Neural cell (in vitro differentiated cells): ENCODE data around the gene PSMC6. TPM values are rescaled to one million over a fixed set of nuclear protein-coding genes. Genes with fewer than 3 reads are reported as not detected.

Experiments
- H2AFZ ChIP-seq: fragments of 200-600, 300-800 bp; sonication (generic), shearing (Covaris generic); 2 replicates; pipeline ENCODE4 v1.6.0; 2014; ENCODE audit warnings: low read depth, mild to moderate bottlenecking, antibody characterized with exemption, low read length, moderate library complexity
- H3F3A ChIP-seq: fragments of 200-600 bp; shearing (Covaris generic); 2 replicates; pipeline ENCODE4 v1.6.1; 2016; ENCODE audit warnings: mild to moderate bottlenecking, moderate library complexity, mixed read lengths, antibody characterized with exemption, low read length; ENCODE audit not compliant: insufficient read depth, poor library complexity, severe bottlenecking
- H3K27ac ChIP-seq: fragments of 200-600, 300-800 bp; sonication (generic), shearing (Covaris generic); 2 replicates; pipeline ENCODE4 v1.5.1; 2014; ENCODE audit warnings: mild to moderate bottlenecking, low read length, moderate library complexity
- H3K27me3 ChIP-seq: fragments of 300-800, 200-600 bp; sonication (generic), shearing (Covaris generic); 2 replicates; pipeline ENCODE4 v1.6.0; 2014; ENCODE audit warnings: mild to moderate bottlenecking, low read depth, low read length, moderate library complexity; ENCODE audit not compliant: insufficient read depth
- H3K36me3 ChIP-seq: fragments of 300-800, 200-600 bp; sonication (generic), shearing (Covaris generic); 2 replicates; pipeline ENCODE4 v1.5.1; 2014; ENCODE audit warnings: mild to moderate bottlenecking, antibody characterized with exemption, low read length, moderate library complexity; ENCODE audit not compliant: insufficient read depth
- H3K4me2 ChIP-seq: fragments of 300-800, 200-600 bp; sonication (generic), shearing (Covaris generic); 2 replicates; pipeline ENCODE4 v1.6.0; 2014; ENCODE audit warnings: mild to moderate bottlenecking, low read length
- H3K4me3 ChIP-seq: fragments of 300-800, 200-600 bp; sonication (generic), shearing (Covaris generic); 2 replicates; pipeline ENCODE4 v1.5.1; 2014; ENCODE audit warnings: mild to moderate bottlenecking, low read length, moderate library complexity
- H3K79me2 ChIP-seq: fragments of 200-600 bp; shearing (Covaris generic); replicated peaks from 2 replicates; pipeline ENCODE4 v1.6.0; 2014; ENCODE audit warnings: mild to moderate bottlenecking, low read length, moderate library complexity; ENCODE audit not compliant: insufficient read depth
- H3K9ac ChIP-seq: fragments of 300-800, 200-600 bp; sonication (generic), shearing (Covaris generic); 2 replicates; pipeline ENCODE4 v1.6.1; 2016; ENCODE audit warnings: mild to moderate bottlenecking, low read length, mixed read lengths
- H3K9me2 ChIP-seq: fragments of 200-600 bp; shearing (Covaris generic); 2 replicates; pipeline ENCODE4 v1.6.1; 2016; ENCODE audit warnings: mild to moderate bottlenecking, low read length, mixed read lengths; ENCODE audit not compliant: insufficient read depth
- H3K9me3 ChIP-seq: fragments of 200-600, 300-800 bp; sonication (generic), shearing (Covaris generic); 2 replicates; pipeline ENCODE4 v1.6.1; 2016; ENCODE audit warnings: mild to moderate bottlenecking, mixed run types, low read length, moderate library complexity, mixed read lengths
- H4K20me1 ChIP-seq: fragments of 200-600 bp; shearing (Covaris generic); 2 replicates; pipeline ENCODE4 v1.6.1; 2016; ENCODE audit warnings: mild to moderate bottlenecking, mixed run types; ENCODE audit not compliant: insufficient read depth
- EP300 ChIP-seq: fragments of 450-650 bp; conservative IDR thresholded peaks from 2 replicates; pipeline ENCODE4 v1.6.1; 2014; ENCODE audit warnings: antibody characterized with exemption, mild to moderate bottlenecking, moderate library complexity; ENCODE audit not compliant: poor library complexity, severe bottlenecking
- EZH2 ChIP-seq: fragments of 200-600, 300-800 bp; shearing (Covaris generic), sonication (generic); IDR thresholded peaks from 2 replicates; pipeline ENCODE4 v1.6.1; 2014; ENCODE audit warnings: antibody characterized with exemption, low read length, borderline replicate concordance, mild to moderate bottlenecking; ENCODE audit not compliant: insufficient read depth, poor library complexity, severe bottlenecking
- MXI1 ChIP-seq: fragments of 450-650 bp; conservative IDR thresholded peaks from 2 replicates; pipeline ENCODE4 v1.6.1; 2014; ENCODE audit warnings: antibody characterized with exemption, mild to moderate bottlenecking; ENCODE audit not compliant: poor library complexity, severe bottlenecking
- POLR2AphosphoS5 ChIP-seq: IDR thresholded peaks from 2 replicates; pipeline ENCODE4 v1.6.1; 2012
- RAD21 ChIP-seq: fragments of 450-650 bp; conservative IDR thresholded peaks from 2 replicates; pipeline ENCODE4 v1.6.1; 2014; ENCODE audit warnings: antibody characterized with exemption, mild to moderate bottlenecking, moderate library complexity
- REST ChIP-seq: IDR thresholded peaks from 2 replicates; pipeline ENCODE4 v1.6.1; 2012; ENCODE audit warnings: borderline replicate concordance
- SMC3 ChIP-seq: fragments of 450-650 bp; conservative IDR thresholded peaks from 2 replicates; pipeline ENCODE4 v1.6.1; 2014; ENCODE audit warnings: antibody characterized with exemption, mild to moderate bottlenecking, moderate library complexity; ENCODE audit not compliant: poor library complexity
- TAF1 ChIP-seq: IDR thresholded peaks from 2 replicates; pipeline ENCODE4 v1.6.1; 2012; ENCODE audit warnings: low read depth
- polyA plus RNA-seq: library from polyadenylated mRNA; depleted of rRNA; stranded (reverse); fragments of >200 nt; gene quantifications from 2 replicates; pipeline ENCODE4 v1.2.3, GENCODE V29; 2014
- TF ChIP-seq, protein P1 (sequence below): fragments of 450-650 bp; IDR thresholded peaks from 2 replicates; pipeline ENCODE4 v1.5.1; 2014; ENCODE audit warnings: antibody characterized with exemption, mild to moderate bottlenecking, moderate library complexity; ENCODE audit not compliant: poor library complexity, severe bottlenecking

Gene PSMC6
- polyA plus RNA-seq, 1 donor from 2014 or later: 254 TPM

DNA sequence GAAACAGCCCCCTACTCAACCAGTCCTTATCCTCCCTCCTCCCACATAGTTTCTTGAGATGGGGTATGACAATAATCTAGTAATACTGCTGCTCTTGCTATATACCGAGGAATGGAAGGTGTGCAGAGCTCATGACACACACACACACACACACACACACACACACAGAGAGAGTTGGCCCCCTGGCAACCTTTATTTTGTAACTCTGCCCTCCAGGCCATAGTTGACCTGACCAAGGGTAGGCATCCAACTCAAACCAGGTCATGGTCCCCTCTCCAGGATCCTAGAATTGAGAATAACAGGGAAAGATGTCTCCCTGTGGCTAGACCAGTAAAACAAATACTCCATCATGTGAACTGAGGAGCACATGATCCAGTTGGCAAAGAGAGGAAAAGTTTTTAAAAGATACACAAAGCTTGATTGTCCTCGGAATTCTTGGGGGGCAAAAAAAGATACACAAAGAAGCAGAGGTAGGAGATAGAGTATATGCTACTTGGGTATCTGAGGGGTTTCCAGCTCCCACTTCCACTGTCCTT is 22.9 kb upstream of the PSMC6 start:
- Histone ChIP-seq H3K9me2 (no peaks in the 10 kb centered on the region), H3K27me3 (no peaks in the 10 kb centered on the region), H3K4me2 (no peak overlapping the region), H3K9me3 (no peaks in the 10 kb centered on the region), H3K9ac (no peak overlapping the region), H4K20me1 (no peaks in the 10 kb centered on the region), H3K36me3 (no peaks in the 10 kb centered on the region), H3K27ac (no peak overlapping the region), H3K4me3 (no peak overlapping the region), H3F3A (no peaks in the 10 kb centered on the region), H3K79me2 (peaks cover 21% of the 10 kb centered on the region), H2AFZ (no peak overlapping the region)
- TF ChIP-seq EZH2: no peak
- TF ChIP-seq REST: no peak
- no peak for TF ChIP-seq POLR2AphosphoS5

GRCh38 chr14:52686176-52686575 is 20.8 kb upstream of the PSMC6 start:
- Histone ChIP-seq H3K9me3 (no peaks in the 10 kb centered on the region), H3K4me2 (no peak overlapping the region), H3K9ac (no peak overlapping the region), H3K79me2 (peaks cover 39% of the 10 kb centered on the region), H3K27ac (no peak overlapping the region), H2AFZ (no peak overlapping the region), H4K20me1 (no peaks in the 10 kb centered on the region), H3K36me3 (no peaks in the 10 kb centered on the region), H3K9me2 (no peaks in the 10 kb centered on the region), H3K27me3 (no peaks in the 10 kb centered on the region), H3F3A (no peaks in the 10 kb centered on the region), H3K4me3 (no peak overlapping the region)
- no peak for TF ChIP-seq MXI1
- TF ChIP-seq POLR2AphosphoS5: no peak
- TF ChIP-seq SMC3: no peak
- TF ChIP-seq REST: no peak
- TF ChIP-seq EZH2: no peak
- TF ChIP-seq EP300: no peak
- TF ChIP-seq TAF1: no peak
- TF ChIP-seq, protein P1, sequence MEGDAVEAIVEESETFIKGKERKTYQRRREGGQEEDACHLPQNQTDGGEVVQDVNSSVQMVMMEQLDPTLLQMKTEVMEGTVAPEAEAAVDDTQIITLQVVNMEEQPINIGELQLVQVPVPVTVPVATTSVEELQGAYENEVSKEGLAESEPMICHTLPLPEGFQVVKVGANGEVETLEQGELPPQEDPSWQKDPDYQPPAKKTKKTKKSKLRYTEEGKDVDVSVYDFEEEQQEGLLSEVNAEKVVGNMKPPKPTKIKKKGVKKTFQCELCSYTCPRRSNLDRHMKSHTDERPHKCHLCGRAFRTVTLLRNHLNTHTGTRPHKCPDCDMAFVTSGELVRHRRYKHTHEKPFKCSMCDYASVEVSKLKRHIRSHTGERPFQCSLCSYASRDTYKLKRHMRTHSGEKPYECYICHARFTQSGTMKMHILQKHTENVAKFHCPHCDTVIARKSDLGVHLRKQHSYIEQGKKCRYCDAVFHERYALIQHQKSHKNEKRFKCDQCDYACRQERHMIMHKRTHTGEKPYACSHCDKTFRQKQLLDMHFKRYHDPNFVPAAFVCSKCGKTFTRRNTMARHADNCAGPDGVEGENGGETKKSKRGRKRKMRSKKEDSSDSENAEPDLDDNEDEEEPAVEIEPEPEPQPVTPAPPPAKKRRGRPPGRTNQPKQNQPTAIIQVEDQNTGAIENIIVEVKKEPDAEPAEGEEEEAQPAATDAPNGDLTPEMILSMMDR: no peak
- no peak for TF ChIP-seq RAD21
